NCI-H2081 (cell line): ENCODE measurements around the gene HLA-DMB.

Experiments
- DNase-seq, 2 experiments: peaks; one replicate each; lab custom pipeline; 2025; lab: John Stamatoyannopoulos, UW

HLA-DMB gene

DNA sequence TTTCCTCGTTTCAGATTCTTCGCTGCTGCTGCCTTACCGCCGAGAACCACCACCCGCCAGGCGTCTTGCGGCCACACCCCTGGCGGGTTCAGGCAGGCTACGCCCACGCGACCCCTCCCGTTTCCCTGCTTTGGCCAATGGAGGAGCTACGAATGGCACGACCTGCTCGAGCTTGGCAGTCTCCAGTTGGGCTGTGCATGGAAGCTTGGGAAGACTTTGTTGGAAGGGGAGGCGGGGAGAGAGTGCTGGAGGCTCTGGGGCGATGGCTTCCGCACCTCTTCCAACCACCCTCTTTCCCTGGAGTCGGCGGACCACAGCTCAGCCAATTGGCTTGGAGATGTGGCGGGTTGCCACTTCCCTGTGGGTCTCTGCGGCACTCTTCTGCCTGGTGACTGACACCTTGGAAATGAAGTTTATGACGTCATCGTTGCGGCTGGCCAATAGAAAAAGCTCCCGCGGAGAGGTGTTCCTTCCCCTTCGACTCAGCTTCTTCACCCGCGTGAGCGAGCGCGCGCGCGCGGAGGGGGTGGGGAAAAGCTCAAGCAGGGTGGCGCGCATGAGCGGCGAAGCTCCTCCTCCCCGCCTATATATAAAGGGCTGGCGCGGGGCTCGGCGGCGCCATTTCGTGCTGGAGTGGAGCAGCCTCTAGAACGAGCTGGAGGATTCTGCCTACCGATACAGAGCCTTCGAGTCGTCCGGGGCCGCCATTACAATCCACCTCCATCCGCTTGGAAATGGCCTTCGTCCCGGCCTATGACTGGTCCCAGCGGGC lies 30.9 kb upstream of the HLA-DMB start:
- peak; percentile 99 for DNase-seq

DNA sequence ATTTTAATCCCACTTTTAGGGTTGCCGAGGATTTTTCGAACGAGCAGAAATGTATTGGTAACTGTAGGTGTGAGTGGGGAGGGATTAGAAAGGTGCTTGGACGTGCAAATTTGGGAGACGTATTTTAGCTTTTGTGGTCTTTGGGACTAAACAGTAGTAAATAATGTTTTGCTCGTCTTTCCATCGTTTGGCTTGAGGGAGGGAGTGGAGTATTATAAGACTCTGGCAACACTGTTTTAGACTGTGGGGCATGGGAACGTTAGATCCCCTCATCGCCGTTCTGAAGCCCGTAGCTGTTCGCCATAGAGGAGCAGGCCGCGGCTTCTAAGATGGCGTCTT lies 30.4 kb upstream of the HLA-DMB start:
- no peak for DNase-seq

GRCh38 chr6:32970413-32971241 lies 29.8 kb upstream of the HLA-DMB start:
- DNase-seq: peak; percentile 71 to 73

DNA sequence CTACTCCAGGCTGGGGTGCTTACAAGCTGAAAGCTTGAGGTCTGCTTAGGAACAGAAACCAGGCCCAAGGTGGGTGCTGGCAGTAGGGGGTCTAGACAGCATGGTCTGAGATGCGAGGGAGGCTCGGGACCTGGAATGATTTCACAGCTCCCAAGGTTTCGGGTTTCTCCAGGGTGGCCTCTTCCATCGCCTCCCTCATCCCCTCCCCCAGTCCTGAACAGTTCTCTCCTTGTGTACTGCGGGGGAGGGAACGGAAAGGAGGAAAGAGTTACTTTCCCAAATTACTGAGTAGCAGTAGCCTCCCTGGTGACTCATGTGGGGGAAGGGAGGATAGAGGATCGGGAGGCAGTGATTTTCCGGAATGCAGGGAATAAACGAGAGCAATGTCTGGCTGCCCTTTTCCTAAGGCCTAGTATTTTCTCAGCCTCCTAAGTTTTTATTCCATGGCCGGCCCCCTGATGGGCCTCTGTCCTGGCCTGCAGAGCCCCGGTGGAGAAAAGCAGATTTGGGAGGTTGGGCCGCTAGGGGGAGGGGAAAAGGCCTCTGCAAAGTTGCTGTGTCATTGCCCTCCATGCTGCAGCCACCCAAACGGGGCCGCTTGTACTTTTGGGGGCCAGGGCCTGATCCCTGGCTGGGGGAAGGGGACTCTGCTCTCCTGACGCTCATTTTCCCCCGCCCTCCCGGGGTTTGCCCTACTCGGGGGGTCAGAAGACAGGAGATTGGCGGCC lies 29.0 kb upstream of the HLA-DMB start:
- peak; percentile 57 to 79 for DNase-seq

- peak; percentile 81 to 88 for DNase-seq
Measured at GRCh38 chr6:32968867-32969684, 28.2 kb upstream of the HLA-DMB start.

DNA sequence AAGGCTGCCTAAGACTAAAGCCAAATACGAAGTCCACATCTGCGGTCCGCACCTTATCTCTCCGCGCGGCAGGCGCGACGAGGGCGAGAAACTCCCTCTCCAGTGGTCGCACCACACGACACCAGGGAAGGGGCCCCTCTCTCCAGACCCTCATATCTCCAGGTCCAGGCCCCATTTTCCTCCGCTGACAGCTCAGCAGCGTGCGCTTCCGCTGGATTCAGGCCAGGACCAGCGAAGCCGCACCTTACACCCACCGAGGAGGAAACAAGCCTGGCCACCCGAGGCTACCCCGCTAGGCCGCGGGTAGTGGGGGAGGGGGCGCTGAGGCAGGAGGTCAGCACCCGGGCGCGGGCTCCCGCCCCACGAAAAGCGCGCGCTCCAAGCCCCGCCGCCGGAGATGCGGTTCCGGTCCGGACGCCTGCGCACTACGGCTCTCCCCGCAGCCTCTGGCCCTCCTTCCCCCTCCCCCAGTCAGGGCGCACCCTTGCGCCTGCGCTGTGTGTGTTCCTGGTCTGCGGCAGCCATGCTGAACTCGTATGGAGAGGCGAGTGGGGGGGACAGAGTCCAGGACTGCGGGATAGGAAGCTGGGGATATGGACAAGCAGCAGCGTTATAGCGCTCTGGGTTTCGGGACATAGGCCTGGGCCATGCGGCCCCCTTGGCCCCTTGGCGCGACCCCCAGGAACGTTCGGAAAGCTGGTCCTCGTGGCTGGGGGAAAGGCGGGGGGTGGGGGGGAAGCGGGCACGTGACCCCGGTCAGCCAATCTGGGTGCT lies 27.5 kb upstream of the HLA-DMB start, which contains the start of gene BRD2:
Gene BRD2, plus strand, starts transcription at position 502 of the 774 bp plus-strand sequence. CDS start 4,305 bp downstream, outside the sequence.
- peak; percentile 95 to 97 for DNase-seq

GRCh38 chr6:32967151-32968091 lies 26.6 kb upstream of the HLA-DMB start:
- DNase-seq: peak; percentile 23 to 76

- DNase-seq: no peak
Measured at GRCh38 chr6:32964776-32965175, 23.9 kb upstream of the HLA-DMB start.

DNA sequence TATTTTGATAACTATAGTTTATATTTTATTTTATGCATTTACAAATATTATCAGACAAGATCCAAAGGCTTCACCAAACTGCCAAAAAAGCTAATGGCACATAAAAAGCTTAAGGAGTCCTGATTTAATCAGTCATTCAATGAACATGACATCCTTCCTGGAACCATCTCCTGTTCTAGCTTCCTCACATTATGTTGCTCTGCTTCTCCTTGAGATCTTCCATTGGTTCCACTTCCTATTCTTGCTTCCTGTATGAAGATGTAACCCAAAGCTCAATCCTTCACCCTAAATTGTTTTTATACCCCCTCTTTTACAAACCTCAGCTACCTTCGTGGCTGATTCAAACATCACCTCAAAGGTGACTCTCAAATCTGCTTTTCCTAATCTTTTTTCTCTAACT lies 23.0 kb upstream of the HLA-DMB start:
- DNase-seq: no peak

DNA sequence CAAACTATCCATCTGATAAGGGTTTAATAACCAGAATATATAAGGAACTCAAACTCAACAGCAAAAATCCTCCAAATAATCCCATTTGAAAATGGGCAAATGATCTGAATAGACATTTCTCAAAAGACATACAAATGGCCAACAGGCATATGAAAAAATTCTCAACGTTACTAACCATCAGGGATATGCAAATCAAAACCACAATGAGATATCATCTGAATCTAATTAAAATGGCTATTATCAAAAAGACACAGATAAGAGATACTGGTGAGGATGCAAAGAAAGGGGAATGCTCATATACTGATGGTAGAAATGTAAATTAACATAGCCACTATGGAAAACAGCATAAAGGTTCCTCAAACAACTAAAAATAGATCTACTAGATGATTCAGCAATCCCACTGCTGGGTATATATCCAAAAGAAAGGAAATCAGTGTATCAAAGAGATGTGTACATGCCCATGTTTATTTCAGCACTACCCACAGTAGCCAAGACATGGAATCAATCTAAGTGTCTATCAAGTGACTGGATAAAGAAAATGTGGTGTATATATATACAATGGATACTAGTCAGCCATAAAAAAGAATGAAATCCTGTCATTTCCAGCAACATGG lies 21.5 kb upstream of the HLA-DMB start:
- no peak for DNase-seq

GRCh38 chr6:32960563-32960962 lies 19.7 kb upstream of the HLA-DMB start:
- DNase-seq: no peak

GRCh38 chr6:32956176-32956575 lies 15.3 kb upstream of the HLA-DMB start:
- DNase-seq: no peak

GRCh38 chr6:32954986-32955802 lies 14.4 kb upstream of the HLA-DMB start:
- DNase-seq: peak in 1 of 2 experiments; percentile 18

DNA sequence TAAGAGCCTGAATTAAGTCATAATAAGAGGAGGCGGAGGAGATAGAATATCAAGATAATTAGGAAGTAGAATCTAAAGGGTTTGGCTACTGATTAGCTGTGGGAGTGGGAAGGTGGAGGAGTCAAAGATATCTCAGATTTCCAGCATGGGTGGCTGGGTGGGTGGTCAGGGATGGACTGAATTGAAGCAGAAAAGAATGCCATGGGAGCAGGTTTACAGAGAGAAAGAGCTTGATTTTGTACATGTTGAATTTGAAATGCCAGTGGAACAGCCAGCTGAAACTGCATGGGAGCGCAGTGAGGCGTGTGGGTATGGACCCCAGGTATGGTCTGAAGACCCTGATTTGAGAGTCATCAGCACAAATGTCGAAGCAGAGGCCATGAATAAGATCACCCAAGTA lies 13.4 kb upstream of the HLA-DMB start:
- DNase-seq: no peak

- DNase-seq: no peak
Measured at GRCh38 chr6:32953775-32954174, 12.9 kb upstream of the HLA-DMB start.

DNA sequence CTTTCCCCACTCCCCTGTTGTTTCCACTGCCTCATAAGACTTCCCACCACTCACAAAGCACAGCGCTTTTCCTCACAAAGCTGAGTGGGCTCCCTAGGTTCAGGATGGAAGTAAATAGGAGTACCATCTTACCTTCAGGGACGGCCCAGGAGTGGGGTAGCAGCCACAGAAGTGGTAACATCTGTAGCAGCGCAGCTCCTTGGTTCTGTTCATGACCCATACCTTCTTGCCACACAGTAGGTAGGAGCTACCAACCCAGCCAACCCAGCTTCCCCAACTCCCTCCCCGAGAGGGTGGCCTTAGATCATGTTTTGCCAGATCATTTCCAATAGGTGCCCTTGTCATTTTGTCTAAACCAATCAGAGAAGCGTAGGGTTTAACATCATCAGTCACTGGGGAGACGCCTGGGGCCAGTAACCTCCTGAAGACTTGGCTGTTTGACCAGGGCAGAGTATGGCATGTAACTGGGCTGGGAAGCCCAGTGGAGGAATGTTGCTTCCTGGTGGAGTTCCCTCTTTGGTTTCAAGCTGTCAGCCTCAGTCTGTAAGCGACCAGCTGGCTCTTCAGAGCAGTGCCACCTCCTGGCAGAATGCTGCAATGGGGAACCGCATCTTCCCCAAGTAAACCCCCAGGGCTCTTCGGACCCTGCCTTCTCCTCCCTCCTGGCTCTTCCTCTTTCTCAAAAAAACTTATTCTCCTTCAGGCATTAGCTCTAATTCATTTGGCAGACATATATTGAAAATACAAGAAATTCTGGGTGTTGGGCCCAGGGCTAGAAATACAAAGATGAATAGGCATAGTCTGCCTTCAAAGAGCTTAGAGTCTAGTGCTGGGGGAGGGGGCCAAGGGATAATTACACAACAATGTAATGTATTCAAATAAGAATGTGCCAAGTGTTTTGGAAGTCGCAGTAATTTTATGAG lies 12.2 kb upstream of the HLA-DMB start, which contains the start of gene HLA-DMA:
Gene HLA-DMA, minus strand, starts transcription at position 281 of the 923 bp plus-strand sequence. Its CDS starts 61 bp downstream, at position 220.
- peak; percentile 35 to 59 for DNase-seq

DNA sequence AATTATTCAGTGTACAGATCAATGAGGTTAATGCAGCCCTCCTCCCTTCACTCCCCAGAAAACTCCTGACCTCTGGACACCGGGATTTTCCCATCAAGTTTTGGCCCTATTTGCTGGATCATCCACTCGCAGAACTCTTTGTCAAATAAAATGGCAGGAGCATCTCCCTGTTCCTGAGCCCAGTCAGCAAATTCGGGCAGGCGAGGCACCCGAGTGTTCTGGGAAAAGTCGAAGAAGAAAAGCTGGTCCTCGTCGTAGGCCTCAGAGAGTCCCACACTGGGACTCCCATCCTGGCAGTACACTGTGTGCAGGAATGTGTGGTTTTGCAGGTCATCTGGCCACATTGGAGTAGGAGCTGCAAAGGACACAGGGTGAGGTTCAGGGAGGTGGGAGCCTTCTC lies 9.6 kb upstream of the HLA-DMB start:
- no peak for DNase-seq
